ENCODE data around the gene CPVL.

The CPVL gene

DNA sequence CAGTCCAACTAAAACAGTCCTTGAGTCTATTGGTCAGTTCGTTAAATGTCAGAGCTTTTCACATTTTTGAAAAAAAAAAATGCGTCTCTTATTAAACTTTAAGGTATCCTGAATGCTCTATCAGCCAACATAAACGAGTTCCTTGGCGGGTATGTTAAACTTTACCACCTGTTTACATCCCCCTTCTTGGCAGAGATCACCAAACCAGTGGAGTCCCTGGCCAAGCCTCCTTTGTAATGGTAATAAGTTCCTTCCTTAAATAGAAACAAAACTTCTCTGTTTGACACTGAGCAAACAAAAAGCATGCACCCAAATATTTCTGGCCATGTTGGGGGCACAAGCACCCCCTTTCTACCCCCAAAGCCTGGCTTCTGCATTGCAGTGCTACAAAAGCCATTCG is 191.4 kb downstream of the CPVL start:
- Histone ChIP-seq H3K9ac (ENCODE audit: low read depth, low read length) (no peak overlapping the region), H3K4me2 (ENCODE audit: insufficient read depth, low read length) (no peak overlapping the region), H3K27me3 (ENCODE audit: insufficient read depth, low read length, poor library complexity) (no peaks in the 10 kb centered on the region)

DNA sequence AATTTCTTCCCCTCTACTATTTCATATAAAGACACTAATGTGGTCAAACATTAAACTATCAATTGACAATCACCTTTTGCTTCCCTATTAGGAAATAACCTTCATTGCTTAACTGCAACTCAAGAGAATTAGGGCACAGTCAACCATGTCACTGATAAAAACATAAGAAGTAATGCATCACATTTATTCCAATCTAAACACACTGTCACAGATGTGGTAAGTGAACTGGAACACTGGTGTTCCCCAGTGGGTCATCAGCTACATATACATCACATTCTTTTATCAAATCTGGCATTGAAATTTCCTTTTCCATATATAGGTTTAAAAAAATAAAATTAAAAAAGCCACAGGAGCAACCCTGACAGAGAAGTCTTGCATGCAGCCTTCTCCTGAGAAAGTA is 191.9 kb downstream of the CPVL start:
- no peaks in the 10 kb centered on the region for H3K27me3 ChIP-seq (ENCODE audit: insufficient read depth, low read length, poor library complexity)
- H3K4me2 ChIP-seq (ENCODE audit: insufficient read depth, low read length) = no peak overlapping the region
- no peak overlapping the region for H3K4me3 ChIP-seq (ENCODE audit: low read depth in 1 of 2, low read length in 2 of 2)
- H3K4me1 ChIP-seq (ENCODE audit: insufficient read depth, low read length) = no peaks in the 10 kb centered on the region
- no peak for DNase-seq
- H4K20me1 ChIP-seq (ENCODE audit: insufficient read depth, low read length) = no peaks in the 10 kb centered on the region
- no peak overlapping the region for H2AFZ ChIP-seq (ENCODE audit: low read depth, low read length)
- no peaks in the 10 kb centered on the region for H3K36me3 ChIP-seq (ENCODE audit: insufficient read depth, low read length)
- no peak overlapping the region for H3K9ac ChIP-seq (ENCODE audit: low read depth, low read length)
- H3K27ac ChIP-seq (ENCODE audit: low read length) = no peak overlapping the region
- no peaks in the 10 kb centered on the region for H3K79me2 ChIP-seq (ENCODE audit: insufficient read depth, low read length)
- ATAC-seq (ENCODE audit: insufficient read depth, low read depth) = no peak
- peaks cover 7% of the 10 kb centered on the region for H3K9me3 ChIP-seq (ENCODE audit: insufficient read depth, low read length, severe bottlenecking)
- no peak for TF ChIP-seq EZH2 (IDR thresholded peaks at IDR 0.05; ENCODE audit: borderline replicate concordance, low read depth, low read length, severe bottlenecking)
- TF ChIP-seq, protein P1, sequence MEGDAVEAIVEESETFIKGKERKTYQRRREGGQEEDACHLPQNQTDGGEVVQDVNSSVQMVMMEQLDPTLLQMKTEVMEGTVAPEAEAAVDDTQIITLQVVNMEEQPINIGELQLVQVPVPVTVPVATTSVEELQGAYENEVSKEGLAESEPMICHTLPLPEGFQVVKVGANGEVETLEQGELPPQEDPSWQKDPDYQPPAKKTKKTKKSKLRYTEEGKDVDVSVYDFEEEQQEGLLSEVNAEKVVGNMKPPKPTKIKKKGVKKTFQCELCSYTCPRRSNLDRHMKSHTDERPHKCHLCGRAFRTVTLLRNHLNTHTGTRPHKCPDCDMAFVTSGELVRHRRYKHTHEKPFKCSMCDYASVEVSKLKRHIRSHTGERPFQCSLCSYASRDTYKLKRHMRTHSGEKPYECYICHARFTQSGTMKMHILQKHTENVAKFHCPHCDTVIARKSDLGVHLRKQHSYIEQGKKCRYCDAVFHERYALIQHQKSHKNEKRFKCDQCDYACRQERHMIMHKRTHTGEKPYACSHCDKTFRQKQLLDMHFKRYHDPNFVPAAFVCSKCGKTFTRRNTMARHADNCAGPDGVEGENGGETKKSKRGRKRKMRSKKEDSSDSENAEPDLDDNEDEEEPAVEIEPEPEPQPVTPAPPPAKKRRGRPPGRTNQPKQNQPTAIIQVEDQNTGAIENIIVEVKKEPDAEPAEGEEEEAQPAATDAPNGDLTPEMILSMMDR (IDR thresholded peaks at IDR 0.05; ENCODE audit: borderline replicate concordance, extremely low read depth, low read length, poor library complexity, severe bottlenecking) = no peak

More for the DNA sequence above, 191.4 kb downstream of the CPVL start:
- ATAC-seq (ENCODE audit: insufficient read depth, low read depth) (no peak), DNase-seq (no peak)
- TF ChIP-seq EZH2 (IDR thresholded peaks at IDR 0.05; ENCODE audit: borderline replicate concordance, low read depth, low read length, severe bottlenecking) = no peak
- TF ChIP-seq, protein P1 (IDR thresholded peaks at IDR 0.05; ENCODE audit: borderline replicate concordance, extremely low read depth, low read length, poor library complexity, severe bottlenecking) = no peak
- no peaks in the 10 kb centered on the region for H3K79me2 ChIP-seq (ENCODE audit: insufficient read depth, low read length)
- H3K36me3 ChIP-seq (ENCODE audit: insufficient read depth, low read length) = no peaks in the 10 kb centered on the region
- peaks cover 7% of the 10 kb centered on the region for H3K9me3 ChIP-seq (ENCODE audit: insufficient read depth, low read length, severe bottlenecking)
- H2AFZ ChIP-seq (ENCODE audit: low read depth, low read length) = no peak overlapping the region
- no peaks in the 10 kb centered on the region for H4K20me1 ChIP-seq (ENCODE audit: insufficient read depth, low read length)
- no peak overlapping the region for H3K4me3 ChIP-seq (ENCODE audit: low read depth in 1 of 2, low read length in 2 of 2)
- no peak overlapping the region for H3K27ac ChIP-seq (ENCODE audit: low read length)
- H3K4me1 ChIP-seq (ENCODE audit: insufficient read depth, low read length) = no peaks in the 10 kb centered on the region

DNA sequence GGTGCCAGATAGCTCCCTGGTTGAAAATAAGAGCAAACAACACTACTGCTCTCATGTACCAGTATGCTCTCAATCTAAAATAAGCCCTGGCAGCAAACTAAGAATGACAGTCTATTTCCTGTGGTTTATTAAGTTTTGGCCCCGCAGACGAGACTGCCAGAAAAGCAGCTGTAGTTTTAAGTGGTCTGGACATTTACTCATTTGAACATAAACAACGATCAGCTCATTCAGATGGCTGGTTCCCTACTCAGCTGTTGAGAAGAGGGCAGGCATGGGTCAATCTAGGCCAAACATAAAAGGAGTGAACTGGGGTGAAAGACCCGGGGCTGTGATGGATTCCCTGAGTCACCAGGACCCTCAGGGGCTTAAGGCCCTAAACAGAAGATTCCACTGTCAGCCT is 192.7 kb downstream of the CPVL start:
- no peak for ATAC-seq (ENCODE audit: insufficient read depth, low read depth)
- no peak overlapping the region for H3K9ac ChIP-seq (ENCODE audit: low read depth, low read length)
- H3K36me3 ChIP-seq (ENCODE audit: insufficient read depth, low read length) = no peaks in the 10 kb centered on the region

More for the DNA sequence above, 192.7 kb downstream of the CPVL start:
- Histone ChIP-seq H2AFZ (ENCODE audit: low read depth, low read length) (no peak overlapping the region), H3K27ac (ENCODE audit: low read length) (no peak overlapping the region), H3K4me3 (ENCODE audit: low read depth in 1 of 2, low read length in 2 of 2) (no peak overlapping the region), H3K4me1 (ENCODE audit: insufficient read depth, low read length) (no peaks in the 10 kb centered on the region), H3K9me3 (ENCODE audit: insufficient read depth, low read length, severe bottlenecking) (peaks cover 7% of the 10 kb centered on the region), H4K20me1 (ENCODE audit: insufficient read depth, low read length) (no peaks in the 10 kb centered on the region), H3K79me2 (ENCODE audit: insufficient read depth, low read length) (no peaks in the 10 kb centered on the region), H3K4me2 (ENCODE audit: insufficient read depth, low read length) (no peak overlapping the region), H3K27me3 (ENCODE audit: insufficient read depth, low read length, poor library complexity) (no peaks in the 10 kb centered on the region)
- DNase-seq = no peak
- TF ChIP-seq, protein P1 (IDR thresholded peaks at IDR 0.05; ENCODE audit: borderline replicate concordance, extremely low read depth, low read length, poor library complexity, severe bottlenecking) = no peak
- no peak for TF ChIP-seq EZH2 (IDR thresholded peaks at IDR 0.05; ENCODE audit: borderline replicate concordance, low read depth, low read length, severe bottlenecking)
